BJ (cell line): ENCODE measurements around the gene HLA-DQB1. TPM values are rescaled to one million over a fixed set of nuclear protein-coding genes. Genes with fewer than 3 reads are reported as not detected.
"Not testable (repeated sequence)": the region's sequence is repeated elsewhere in the genome, so short reads cannot be mapped to it uniquely, and the experiment has no call there.

Experiments
- CTCF ChIA-PET: fragments of 350-600 bp; formaldehyde crosslinking; extraction: SDS; loops from one replicate; lab custom pipeline; 2021; ENCODE audit warnings: antibody characterized with exemption, inconsistent platforms; lab: Yijun Ruan, JAX
- POLR2A ChIA-PET: fragments of 300-600 bp; sonication (Branson Sonifier 250); formaldehyde crosslinking; extraction: SDS; loops from one replicate; lab custom pipeline; 2021; ENCODE audit warnings: antibody characterized with exemption; lab: Charles Lee
- DNase-seq: peaks from one replicate; pipeline ENCODE4 v3.0.0-alpha.2; 2011; ENCODE audit warnings: low read depth
- H3K27me3 ChIP-seq: 2 replicates; pipeline ENCODE4 v1.6.0; 2011; ENCODE audit warnings: low read length; ENCODE audit not compliant: control insufficient read depth, insufficient read depth
- H3K36me3 ChIP-seq: 2 replicates; pipeline ENCODE4 v1.5.1; 2011; ENCODE audit warnings: low read length; ENCODE audit not compliant: control insufficient read depth, insufficient read depth
- H3K4me3 ChIP-seq: 2 replicates; pipeline ENCODE4 v1.5.1; 2011; ENCODE audit warnings: low read depth, mild to moderate bottlenecking, control low read depth, low read length
- polyA minus RNA-seq: library from RNA; depleted of rRNA, polyadenylated mRNA; stranded (reverse); fragments of >200 nt; gene quantifications from 2 replicates; pipeline ENCODE4 v1.2.3, GENCODE V29; 2011; rRNA and poly(A)+ RNA removed
- polyA plus RNA-seq: library from polyadenylated mRNA; depleted of rRNA; stranded (reverse); fragments of >200 nt; gene quantifications from 2 replicates; pipeline ENCODE4 v1.2.3, GENCODE V29; 2011; rRNA removed
- TF ChIP-seq, protein P1 (sequence below): IDR thresholded peaks from 2 replicates; pipeline ENCODE4 v1.5.1; 2011; ENCODE audit warnings: low read depth, mild to moderate bottlenecking, control low read depth, inconsistent platforms, low read length, moderate library complexity; ENCODE audit not compliant: insufficient read depth

Gene HLA-DQB1
- polyA plus RNA-seq: not detected in 2 replicates
- polyA minus RNA-seq: not detected in 2 replicates

DNA sequence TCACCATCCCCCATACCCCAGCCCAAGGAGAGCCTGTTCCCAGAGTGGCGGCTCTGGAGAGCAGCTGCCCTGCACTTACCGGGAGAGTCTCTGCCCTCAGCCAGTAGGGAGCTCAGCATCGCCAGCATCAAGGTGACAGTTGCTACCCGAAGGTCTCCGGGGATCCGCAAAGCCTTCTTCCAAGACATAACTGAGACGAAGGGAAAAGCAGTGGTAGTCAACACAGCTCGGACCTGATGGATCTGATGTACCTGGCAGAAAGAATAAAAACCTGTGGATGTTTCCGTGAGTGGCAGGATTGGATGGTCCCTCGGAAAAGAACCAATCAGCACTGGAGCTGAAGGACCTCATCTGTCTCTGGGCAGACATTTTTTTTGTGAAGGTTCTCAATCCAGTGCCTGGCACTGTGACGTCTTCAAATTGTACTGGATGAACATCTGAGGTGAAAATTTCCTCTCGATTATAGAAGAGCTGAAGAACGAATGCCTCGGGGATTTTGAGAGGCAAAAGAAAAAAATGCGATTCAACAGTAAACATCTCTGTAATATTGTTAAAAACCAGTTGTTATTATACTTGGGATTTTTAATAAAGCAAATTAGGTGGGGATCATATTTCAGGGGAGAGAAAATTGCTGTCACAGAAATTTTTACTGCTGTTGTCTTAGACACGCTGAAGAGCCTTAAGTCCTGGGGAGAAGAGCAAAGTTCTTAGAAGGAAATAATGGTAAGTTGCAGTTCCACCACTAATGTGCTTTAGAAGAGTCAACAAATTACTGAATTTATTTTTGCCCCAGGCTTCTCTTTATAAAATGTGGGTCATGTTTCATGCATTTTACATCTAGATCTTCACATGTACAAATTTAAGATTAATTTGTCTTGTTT is at the start of gene HLA-DQB1:
TSS of gene HLA-DQB1 (minus strand) at position 238 of the 881 bp plus-strand sequence. CDS start at position 188, 50 bp downstream.
- TF ChIP-seq, protein P1, sequence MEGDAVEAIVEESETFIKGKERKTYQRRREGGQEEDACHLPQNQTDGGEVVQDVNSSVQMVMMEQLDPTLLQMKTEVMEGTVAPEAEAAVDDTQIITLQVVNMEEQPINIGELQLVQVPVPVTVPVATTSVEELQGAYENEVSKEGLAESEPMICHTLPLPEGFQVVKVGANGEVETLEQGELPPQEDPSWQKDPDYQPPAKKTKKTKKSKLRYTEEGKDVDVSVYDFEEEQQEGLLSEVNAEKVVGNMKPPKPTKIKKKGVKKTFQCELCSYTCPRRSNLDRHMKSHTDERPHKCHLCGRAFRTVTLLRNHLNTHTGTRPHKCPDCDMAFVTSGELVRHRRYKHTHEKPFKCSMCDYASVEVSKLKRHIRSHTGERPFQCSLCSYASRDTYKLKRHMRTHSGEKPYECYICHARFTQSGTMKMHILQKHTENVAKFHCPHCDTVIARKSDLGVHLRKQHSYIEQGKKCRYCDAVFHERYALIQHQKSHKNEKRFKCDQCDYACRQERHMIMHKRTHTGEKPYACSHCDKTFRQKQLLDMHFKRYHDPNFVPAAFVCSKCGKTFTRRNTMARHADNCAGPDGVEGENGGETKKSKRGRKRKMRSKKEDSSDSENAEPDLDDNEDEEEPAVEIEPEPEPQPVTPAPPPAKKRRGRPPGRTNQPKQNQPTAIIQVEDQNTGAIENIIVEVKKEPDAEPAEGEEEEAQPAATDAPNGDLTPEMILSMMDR: no peak
- Histone ChIP-seq H3K27me3 (no peaks in the 10 kb centered on the region), H3K4me3 (no peak within 1 kb of the TSS), H3K36me3 (no peaks in the 10 kb centered on the region)
- DNase-seq: no peak
- CTCF ChIA-PET: no interaction called here
- POLR2A ChIA-PET: no interaction called here

DNA sequence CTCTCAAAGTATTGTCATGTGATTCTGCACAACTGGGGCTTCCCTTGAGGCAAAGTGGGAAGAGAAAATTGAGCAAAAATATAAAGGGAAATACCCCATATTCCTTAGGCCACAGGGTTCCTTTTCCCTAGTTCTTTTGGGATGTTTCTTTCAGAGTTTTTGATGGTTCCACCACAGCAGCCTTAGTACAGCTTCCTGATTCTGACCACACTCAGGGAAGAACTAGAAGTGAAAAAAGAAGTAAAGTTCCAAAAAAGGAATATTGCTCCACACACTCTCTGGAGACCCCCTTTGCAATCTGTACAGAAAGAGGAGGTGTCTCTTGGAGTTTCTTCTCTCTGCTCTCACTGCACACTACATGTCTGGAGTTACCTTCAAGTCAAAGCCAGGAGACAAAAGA is 46.8 kb upstream of the HLA-DQB1 start:
- no peak for DNase-seq
- Histone ChIP-seq H3K27me3 (no peaks in the 10 kb centered on the region; the same call in 1 of the 2 replicates), H3K4me3 (no peak overlapping the region), H3K36me3 (no peaks in the 10 kb centered on the region)
- TF ChIP-seq, protein P1: no peak
- POLR2A ChIA-PET: no interaction called here
- CTCF ChIA-PET: no interaction called here

DNA sequence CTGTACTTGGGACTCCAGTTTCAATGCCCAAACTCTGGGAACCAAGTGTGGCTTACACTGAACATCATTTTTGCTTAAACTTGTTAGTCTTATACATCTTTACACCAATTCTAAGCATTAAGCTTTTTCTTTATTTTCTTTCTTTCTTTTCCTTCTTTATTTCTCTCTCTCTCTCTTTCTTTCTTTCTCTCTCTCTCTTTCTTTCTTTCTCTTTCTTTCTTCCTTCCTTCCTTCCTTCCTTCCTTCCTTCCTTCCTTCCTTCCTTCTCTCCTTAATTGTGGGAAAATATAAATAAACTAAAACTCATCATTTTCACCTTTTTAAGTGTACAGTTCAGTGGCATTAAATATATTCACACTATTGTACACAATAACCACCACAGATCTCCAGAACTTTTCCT is 43.2 kb upstream of the HLA-DQB1 start:
- ChIA-PET CTCF (no interaction called here), POLR2A (no interaction called here)
- TF ChIP-seq, protein P1: no peak
- H3K36me3 ChIP-seq: no peaks in the 10 kb centered on the region
- DNase-seq: no peak
- no peaks in the 10 kb centered on the region; the same call in 1 of the 2 replicates for H3K27me3 ChIP-seq
- H3K4me3 ChIP-seq: no peak overlapping the region

DNA sequence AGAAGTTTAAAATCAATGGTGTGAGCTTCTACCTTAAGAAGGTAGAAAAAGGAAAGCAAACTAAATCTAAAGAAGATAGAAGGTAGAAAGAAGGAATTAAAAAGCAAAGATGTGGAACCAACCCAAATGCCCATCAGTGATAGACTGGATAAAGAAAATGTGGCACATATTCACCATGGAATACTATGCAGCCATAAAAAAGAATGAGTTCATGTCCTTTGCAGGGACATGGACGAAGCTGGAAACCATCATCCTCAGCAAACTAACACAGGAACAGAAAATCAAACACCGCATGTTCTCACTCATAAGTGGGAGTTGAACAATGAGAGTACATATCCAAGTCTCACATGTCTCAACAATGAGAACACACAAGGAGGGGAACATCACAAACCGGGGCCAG is 38.7 kb upstream of the HLA-DQB1 start:
- H3K36me3 ChIP-seq, H3K27me3 ChIP-seq, POLR2A ChIA-PET, CTCF ChIA-PET, DNase-seq, H3K4me3 ChIP-seq: not testable (repeated sequence)

DNA sequence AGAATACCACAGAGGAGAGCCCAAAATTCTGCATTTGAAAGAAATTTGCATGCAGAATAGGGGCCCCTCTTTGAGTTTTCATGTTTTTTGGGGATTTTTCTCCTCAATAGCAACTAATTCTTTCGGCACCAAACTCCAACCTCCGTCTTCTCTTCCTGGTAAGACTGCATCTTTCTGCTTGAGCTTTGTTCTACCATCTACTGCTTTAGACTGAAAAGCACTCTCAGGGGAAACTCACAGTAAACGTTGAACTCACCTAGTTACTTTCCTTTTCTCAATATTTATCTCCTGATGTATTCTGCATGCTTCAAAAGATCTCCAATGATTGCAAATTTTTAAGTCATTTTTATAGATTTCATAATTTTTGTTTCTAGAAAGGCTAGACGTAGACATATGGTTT is 36.9 kb upstream of the HLA-DQB1 start:
- TF ChIP-seq, protein P1: no peak
- Histone ChIP-seq H3K36me3 (no peaks in the 10 kb centered on the region), H3K4me3 (no peak overlapping the region), H3K27me3 (no peaks in the 10 kb centered on the region)
- DNase-seq: no peak
- ChIA-PET CTCF (interaction anchor here (1.1 to 3.2 kb wide), 2 partner anchors 9 to 290 kb away, joined by 3 to 25 read pairs; no protein-coding TSS in a partner anchor), POLR2A (no interaction called here)
